HG02840 (cell line): ENCODE data around the gene CITED1.
"Not testable (repeated sequence)": the region's sequence is repeated elsewhere in the genome, so short reads cannot be mapped to it uniquely, and the experiment has no call there.

Source experiments
- ATAC-seq: cut with Tn5 transposase; IDR thresholded peaks from one replicate; pipeline ENCODE4 v1.9.1; 2021; ENCODE audit warnings: mild to moderate bottlenecking, moderate library complexity, moderate number of reproducible peaks; ENCODE audit not compliant: unreplicated experiment, low FRiP score

The CITED1 gene

GRCh38 chrX:72305286-72306084 lies at the start of gene CITED1:
Gene CITED1 (minus strand): TSS chrX:72305914. CDS start chrX:72302869, 3,045 bp downstream.
- ATAC-seq, result no peak

- ATAC-seq, result no peak
Measured at GRCh38 chrX:72352786-72353185, 47.1 kb upstream of the CITED1 start.

- no peak for ATAC-seq
Measured at GRCh38 chrX:72351606-72352334, 46.1 kb upstream of the CITED1 start.

GRCh38 chrX:72349190-72349589 lies 43.5 kb upstream of the CITED1 start:
- ATAC-seq, result no peak

GRCh38 chrX:72348247-72348979 lies 42.7 kb upstream of the CITED1 start:
- ATAC-seq, result no peak

GRCh38 chrX:72347366-72347765 lies 41.7 kb upstream of the CITED1 start:
- no peak for ATAC-seq

GRCh38 chrX:72346302-72346949 lies 40.7 kb upstream of the CITED1 start:
- no peak for ATAC-seq

- no peak for ATAC-seq
Measured at GRCh38 chrX:72340626-72341025, 34.9 kb upstream of the CITED1 start.

- ATAC-seq, result no peak
Measured at GRCh38 chrX:72340041-72340440, 34.3 kb upstream of the CITED1 start.

- ATAC-seq, result no peak
Measured at GRCh38 chrX:72330131-72330530, 24.4 kb upstream of the CITED1 start.

- no peak for ATAC-seq
Measured at GRCh38 chrX:72326605-72327300, 21.0 kb upstream of the CITED1 start.

- ATAC-seq, result not testable (repeated sequence)
Measured at GRCh38 chrX:72319651-72320050, 13.9 kb upstream of the CITED1 start.

- no peak for ATAC-seq
Measured at GRCh38 chrX:72317139-72317538, 11.4 kb upstream of the CITED1 start.

GRCh38 chrX:72316408-72317110 lies 10.8 kb upstream of the CITED1 start:
- ATAC-seq, result no peak

- ATAC-seq, result no peak
Measured at GRCh38 chrX:72314881-72315280, 9.2 kb upstream of the CITED1 start.

- no peak for ATAC-seq
Measured at GRCh38 chrX:72313707-72314641, 8.3 kb upstream of the CITED1 start.

GRCh38 chrX:72312311-72312940 lies 6.7 kb upstream of the CITED1 start:
- no peak for ATAC-seq
